Measurements from ENCODE around the gene VAMP5. TPM values are rescaled to one million over a fixed set of nuclear protein-coding genes. Genes with fewer than 3 reads are reported as not detected.

Gene VAMP5
- total and polyA plus RNA-seq, 9 of the 15 experiments (the other 6 are each of a cell fraction or from before 2014, with no cell fraction given), result 0.54 to 1.9 (median 1.5) TPM; not detected in 2

DNA sequence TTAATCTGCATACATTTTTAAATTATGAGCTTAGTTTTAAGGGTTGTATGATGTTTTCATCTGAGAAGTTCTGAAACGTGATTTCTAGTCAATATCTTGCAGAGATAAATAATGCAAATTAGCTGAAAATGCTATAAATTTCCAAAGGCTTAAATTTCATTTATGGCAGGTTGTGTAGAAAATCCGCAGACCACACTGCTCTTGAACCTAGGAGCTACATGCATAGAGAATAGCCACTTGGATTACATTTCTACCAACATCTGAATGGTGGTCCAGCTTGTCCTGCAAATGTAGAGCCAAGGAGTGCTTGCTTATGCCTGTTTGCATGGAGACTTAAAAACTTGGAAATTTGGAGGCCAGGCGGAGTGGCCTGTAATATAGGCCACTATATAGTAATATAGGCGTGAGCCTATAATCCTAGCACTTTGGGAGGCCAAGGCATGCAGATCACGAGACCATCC lies 38.4 kb upstream of the VAMP5 start (continued):
- TF ChIP-seq, protein P1, sequence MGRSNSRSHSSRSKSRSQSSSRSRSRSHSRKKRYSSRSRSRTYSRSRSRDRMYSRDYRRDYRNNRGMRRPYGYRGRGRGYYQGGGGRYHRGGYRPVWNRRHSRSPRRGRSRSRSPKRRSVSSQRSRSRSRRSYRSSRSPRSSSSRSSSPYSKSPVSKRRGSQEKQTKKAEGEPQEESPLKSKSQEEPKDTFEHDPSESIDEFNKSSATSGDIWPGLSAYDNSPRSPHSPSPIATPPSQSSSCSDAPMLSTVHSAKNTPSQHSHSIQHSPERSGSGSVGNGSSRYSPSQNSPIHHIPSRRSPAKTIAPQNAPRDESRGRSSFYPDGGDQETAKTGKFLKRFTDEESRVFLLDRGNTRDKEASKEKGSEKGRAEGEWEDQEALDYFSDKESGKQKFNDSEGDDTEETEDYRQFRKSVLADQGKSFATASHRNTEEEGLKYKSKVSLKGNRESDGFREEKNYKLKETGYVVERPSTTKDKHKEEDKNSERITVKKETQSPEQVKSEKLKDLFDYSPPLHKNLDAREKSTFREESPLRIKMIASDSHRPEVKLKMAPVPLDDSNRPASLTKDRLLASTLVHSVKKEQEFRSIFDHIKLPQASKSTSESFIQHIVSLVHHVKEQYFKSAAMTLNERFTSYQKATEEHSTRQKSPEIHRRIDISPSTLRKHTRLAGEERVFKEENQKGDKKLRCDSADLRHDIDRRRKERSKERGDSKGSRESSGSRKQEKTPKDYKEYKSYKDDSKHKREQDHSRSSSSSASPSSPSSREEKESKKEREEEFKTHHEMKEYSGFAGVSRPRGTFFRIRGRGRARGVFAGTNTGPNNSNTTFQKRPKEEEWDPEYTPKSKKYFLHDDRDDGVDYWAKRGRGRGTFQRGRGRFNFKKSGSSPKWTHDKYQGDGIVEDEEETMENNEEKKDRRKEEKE (IDR thresholded peaks at IDR 0.05; ENCODE audit: borderline replicate concordance in 1 of 2, control insufficient read depth in 1 of 2, low read depth in 2 of 2, low read length in 1 of 2), result peak in 1 of 2 experiments; percentile 58; a peak in 2 of 4 replicates
- no peak for TF ChIP-seq ZNF431 (CRISPR knock-in tag; IDR thresholded peaks at IDR 0.05)
- no peak for TF ChIP-seq FOXK1 (CRISPR knock-in tag; IDR thresholded peaks at IDR 0.05; ENCODE audit: borderline replicate concordance)
- peak; percentile 37; the same call in 1 of the 2 replicates for TF ChIP-seq ZNF41 (CRISPR knock-in tag; conservative IDR thresholded peaks at IDR 0.05)
- TF ChIP-seq ZNF707 (CRISPR knock-in tag; conservative IDR thresholded peaks at IDR 0.05), result no peak
- TF ChIP-seq, protein P2, sequence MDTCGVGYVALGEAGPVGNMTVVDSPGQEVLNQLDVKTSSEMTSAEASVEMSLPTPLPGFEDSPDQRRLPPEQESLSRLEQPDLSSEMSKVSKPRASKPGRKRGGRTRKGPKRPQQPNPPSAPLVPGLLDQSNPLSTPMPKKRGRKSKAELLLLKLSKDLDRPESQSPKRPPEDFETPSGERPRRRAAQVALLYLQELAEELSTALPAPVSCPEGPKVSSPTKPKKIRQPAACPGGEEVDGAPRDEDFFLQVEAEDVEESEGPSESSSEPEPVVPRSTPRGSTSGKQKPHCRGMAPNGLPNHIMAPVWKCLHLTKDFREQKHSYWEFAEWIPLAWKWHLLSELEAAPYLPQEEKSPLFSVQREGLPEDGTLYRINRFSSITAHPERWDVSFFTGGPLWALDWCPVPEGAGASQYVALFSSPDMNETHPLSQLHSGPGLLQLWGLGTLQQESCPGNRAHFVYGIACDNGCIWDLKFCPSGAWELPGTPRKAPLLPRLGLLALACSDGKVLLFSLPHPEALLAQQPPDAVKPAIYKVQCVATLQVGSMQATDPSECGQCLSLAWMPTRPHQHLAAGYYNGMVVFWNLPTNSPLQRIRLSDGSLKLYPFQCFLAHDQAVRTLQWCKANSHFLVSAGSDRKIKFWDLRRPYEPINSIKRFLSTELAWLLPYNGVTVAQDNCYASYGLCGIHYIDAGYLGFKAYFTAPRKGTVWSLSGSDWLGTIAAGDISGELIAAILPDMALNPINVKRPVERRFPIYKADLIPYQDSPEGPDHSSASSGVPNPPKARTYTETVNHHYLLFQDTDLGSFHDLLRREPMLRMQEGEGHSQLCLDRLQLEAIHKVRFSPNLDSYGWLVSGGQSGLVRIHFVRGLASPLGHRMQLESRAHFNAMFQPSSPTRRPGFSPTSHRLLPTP (IDR thresholded peaks at IDR 0.05; ENCODE audit: borderline replicate concordance, extremely low read depth, insufficient read length), result no peak
- TF ChIP-seq SAFB2 (IDR thresholded peaks at IDR 0.05; ENCODE audit: borderline replicate concordance, low read depth, low read length, severe bottlenecking), result no peak
- no peak for TF ChIP-seq SP2 (IDR thresholded peaks at IDR 0.05; ENCODE audit: extremely low read depth, low read depth, low read length, poor library complexity, severe bottlenecking)
- TF ChIP-seq CBX8 (IDR thresholded peaks at IDR 0.05; ENCODE audit: borderline replicate concordance, extremely low read depth, low read depth, low read length, poor library complexity, severe bottlenecking), result no peak
- peak; percentile 15; the same call in 1 of the 2 replicates for TF ChIP-seq HBP1 (CRISPR knock-in tag; IDR thresholded peaks at IDR 0.05)
- no peak for TF ChIP-seq CREBBP (IDR thresholded peaks at IDR 0.05; ENCODE audit: low read depth, low read length)
- no peak for TF ChIP-seq E2F3 (CRISPR knock-in tag; IDR thresholded peaks at IDR 0.05)
- TF ChIP-seq EP400 (IDR thresholded peaks at IDR 0.05), result no peak
- TF ChIP-seq SLC30A9 (CRISPR knock-in tag; IDR thresholded peaks at IDR 0.05), result no peak
- no peak for TF ChIP-seq ELF2 (CRISPR knock-in tag; IDR thresholded peaks at IDR 0.05)
- 0 out of 2 replicates have a peak, but pooled peaks have one; percentile 35 for TF ChIP-seq BHLHE40 (IDR thresholded peaks at IDR 0.05; ENCODE audit: low read length)
- peak; percentile 22 for TF ChIP-seq SMAD1 (IDR thresholded peaks at IDR 0.05; ENCODE audit: low read depth, low read length, partially characterized antibody)
- no peak for TF ChIP-seq XRCC3 (IDR thresholded peaks at IDR 0.05)
- TF ChIP-seq POLR2H (tag; IDR thresholded peaks at IDR 0.05; ENCODE audit: low read depth), result peak; percentile 61; the same call in 1 of the 2 replicates
- no peak for TF ChIP-seq NR1H2 (CRISPR knock-in tag; IDR thresholded peaks at IDR 0.05)
- no peak for TF ChIP-seq ELF1 (tag; IDR thresholded peaks at IDR 0.05)

Data from K562 (cell line).